Measurements from ENCODE around the gene KRT75. TPM values are rescaled to one million over a fixed set of nuclear protein-coding genes. Genes with fewer than 3 reads are reported as not detected.

Gene KRT75
- total and polyA plus RNA-seq, 8 donors = not detected

DNA sequence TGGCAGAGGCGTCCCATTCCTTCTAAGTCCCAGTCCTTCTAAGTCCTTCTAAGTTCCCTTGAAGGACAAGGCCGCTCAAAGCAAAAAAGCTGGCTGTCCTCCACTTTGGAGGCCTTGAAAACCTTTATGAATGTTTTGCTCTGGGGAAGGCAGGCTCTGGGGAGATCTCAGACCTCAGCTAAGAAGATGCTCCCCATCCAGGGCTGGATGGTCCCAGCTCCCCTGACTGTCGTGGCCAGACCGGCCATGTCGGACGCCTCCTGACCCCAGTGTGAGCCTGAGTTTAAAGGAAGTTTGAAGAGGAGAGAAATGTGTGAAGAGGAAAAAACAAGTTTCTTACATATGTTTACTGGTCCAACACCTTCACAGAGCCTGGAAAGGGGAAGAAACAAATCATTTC is 54.6 kb downstream of the KRT75 start:
- Histone ChIP-seq H3K4me1 (no peaks in the 10 kb centered on the region), H3K36me3 (no peaks in the 10 kb centered on the region), H3K27me3 (peaks cover 0 to 7% (median 0%) of the 10 kb centered on the region in 3 donors), H3K9me3 (no peaks in the 10 kb centered on the region), H3K27ac (no peak overlapping the region), H3K4me3 (no peak overlapping the region)
- TF ChIP-seq EP300 (IDR thresholded peaks at IDR 0.05) = no peak
- TF ChIP-seq POLR2AphosphoS5 (IDR thresholded peaks at IDR 0.05) = no peak
- TF ChIP-seq POLR2A (IDR thresholded peaks at IDR 0.05) = no peak
- TF ChIP-seq, protein P1, sequence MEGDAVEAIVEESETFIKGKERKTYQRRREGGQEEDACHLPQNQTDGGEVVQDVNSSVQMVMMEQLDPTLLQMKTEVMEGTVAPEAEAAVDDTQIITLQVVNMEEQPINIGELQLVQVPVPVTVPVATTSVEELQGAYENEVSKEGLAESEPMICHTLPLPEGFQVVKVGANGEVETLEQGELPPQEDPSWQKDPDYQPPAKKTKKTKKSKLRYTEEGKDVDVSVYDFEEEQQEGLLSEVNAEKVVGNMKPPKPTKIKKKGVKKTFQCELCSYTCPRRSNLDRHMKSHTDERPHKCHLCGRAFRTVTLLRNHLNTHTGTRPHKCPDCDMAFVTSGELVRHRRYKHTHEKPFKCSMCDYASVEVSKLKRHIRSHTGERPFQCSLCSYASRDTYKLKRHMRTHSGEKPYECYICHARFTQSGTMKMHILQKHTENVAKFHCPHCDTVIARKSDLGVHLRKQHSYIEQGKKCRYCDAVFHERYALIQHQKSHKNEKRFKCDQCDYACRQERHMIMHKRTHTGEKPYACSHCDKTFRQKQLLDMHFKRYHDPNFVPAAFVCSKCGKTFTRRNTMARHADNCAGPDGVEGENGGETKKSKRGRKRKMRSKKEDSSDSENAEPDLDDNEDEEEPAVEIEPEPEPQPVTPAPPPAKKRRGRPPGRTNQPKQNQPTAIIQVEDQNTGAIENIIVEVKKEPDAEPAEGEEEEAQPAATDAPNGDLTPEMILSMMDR (IDR thresholded peaks at IDR 0.05) = no peak
- no peak for DNase-seq
- 84 to 96% (median 88%) methylated on average over 5 to 6 of the region's 6 CpGs for whole genome bisulfite sequencing, 5 donors
- intact Hi-C loops (cut with DNase I; ENCODE audit: low total_unique reads) = loop anchor here (10.0 kb wide), 1 partner anchor 595 kb away; no protein-coding TSS in a partner anchor

DNA sequence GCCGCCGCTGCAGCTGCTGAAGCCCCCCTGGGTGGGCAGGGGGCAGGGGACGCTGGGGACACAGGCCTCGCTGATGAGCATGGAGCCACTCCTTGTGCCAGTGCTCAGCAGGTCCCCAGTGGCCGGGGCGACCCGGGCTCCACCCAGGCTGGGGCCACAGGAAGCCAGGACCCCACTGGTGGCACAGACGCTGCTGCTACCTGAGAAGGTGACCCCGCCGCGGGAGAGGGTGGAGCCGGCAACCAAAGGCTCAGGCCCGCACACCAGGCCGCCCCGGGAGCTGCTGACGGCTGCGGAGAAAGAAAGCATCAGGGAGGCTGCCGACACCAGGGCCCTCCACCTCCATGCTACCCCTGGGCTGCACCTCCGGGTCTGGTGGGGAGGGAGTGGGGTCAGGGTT is 56.1 kb downstream of the KRT75 start:
- H3K27me3 ChIP-seq = peaks cover 0 to 7% (median 0%) of the 10 kb centered on the region in 3 donors
- WGBS, 5 donors = 67 to 85% (median 81%) methylated on average over 8 to 19 of the region's 19 CpGs
- no peak for DNase-seq
- H3K4me1 ChIP-seq = no peaks in the 10 kb centered on the region
- TF ChIP-seq EP300 (IDR thresholded peaks at IDR 0.05) (no peak), POLR2AphosphoS5 (IDR thresholded peaks at IDR 0.05) (no peak), POLR2A (IDR thresholded peaks at IDR 0.05) (no peak)
- TF ChIP-seq, protein P1 (IDR thresholded peaks at IDR 0.05) = no peak
- H3K27ac ChIP-seq = no peak overlapping the region
- intact Hi-C loops (cut with DNase I; ENCODE audit: low total_unique reads) = loop anchor here (10.0 kb wide), 1 partner anchor 597 kb away; no protein-coding TSS in a partner anchor
- H3K9me3 ChIP-seq = no peaks in the 10 kb centered on the region
- H3K4me3 ChIP-seq = no peak overlapping the region
- no peaks in the 10 kb centered on the region for H3K36me3 ChIP-seq

DNA sequence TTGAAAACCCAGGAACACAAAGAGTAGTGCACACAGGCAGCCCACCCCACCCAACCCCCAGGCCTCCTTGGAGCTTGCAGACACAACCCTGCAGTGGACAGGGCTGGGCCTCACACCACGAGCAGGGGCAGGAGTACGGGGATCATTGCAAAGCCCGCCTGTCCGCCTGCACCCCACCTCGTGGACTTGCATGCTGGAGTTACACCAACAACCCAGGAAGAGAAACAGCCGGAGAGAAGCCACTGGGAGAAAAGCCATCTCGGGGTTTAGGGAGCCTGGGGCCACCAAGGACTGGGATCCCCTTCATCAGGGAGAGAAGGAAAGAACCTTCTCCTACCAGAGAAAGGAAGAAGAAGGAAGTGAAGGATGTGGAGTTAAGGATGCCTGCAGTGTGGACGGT is 56.9 kb downstream of the KRT75 start:
- Histone ChIP-seq H3K4me1 (peaks cover 0 to 2% (median 0%) of the 10 kb centered on the region in 4 donors), H3K27ac (no peak overlapping the region), H3K36me3 (no peaks in the 10 kb centered on the region), H3K9me3 (no peaks in the 10 kb centered on the region), H3K4me3 (no peak overlapping the region), H3K27me3 (peaks cover 0 to 7% (median 0%) of the 10 kb centered on the region in 3 donors)
- TF ChIP-seq POLR2A (IDR thresholded peaks at IDR 0.05) = no peak
- TF ChIP-seq EP300 (IDR thresholded peaks at IDR 0.05) = no peak
- TF ChIP-seq POLR2AphosphoS5 (IDR thresholded peaks at IDR 0.05) = no peak
- TF ChIP-seq, protein P1 (IDR thresholded peaks at IDR 0.05) = no peak
- WGBS, 5 donors = 86 to 93% (median 89%) methylated on average over 8 of the region's 8 CpGs
- intact Hi-C loops (cut with DNase I; ENCODE audit: low total_unique reads) = loop anchor here (10.0 kb wide), 1 partner anchor 598 kb away; no protein-coding TSS in a partner anchor
- no peak for DNase-seq

Other genes starting within 250 kb of the KRT75 start
- gene KRT80, start 242.4 kb downstream of the KRT75 start, total RNA-seq = under 1 TPM in 3 of 5 donors, not detected in 2; 0.29 to 0.45 (median 0.37) TPM
- gene KRT80, start 242.4 kb downstream of the KRT75 start, polyA plus RNA-seq = 1 to 10 TPM in 2 of 3 donors, not detected in 1; 3.1 to 3.7 TPM
- gene KRT7, start 201.1 kb downstream of the KRT75 start, total RNA-seq = 100 to 1,000 TPM in 1 of 5 donors, 10 to 100 TPM in 2, not detected in 2; 47.0 to 186 (median 95.8) TPM
- gene KRT7, start 201.1 kb downstream of the KRT75 start, polyA plus RNA-seq = 100 to 1,000 TPM in 2 of 3 donors, 1 to 10 TPM in 1; 6.4 to 214 (median 138) TPM
- not detected for gene KRT86, start 159.7 kb downstream of the KRT75 start, total RNA-seq
- not detected for gene KRT86, start 159.7 kb downstream of the KRT75 start, polyA plus RNA-seq
- gene KRT81, start 142.8 kb downstream of the KRT75 start, total RNA-seq = not detected
- gene KRT81, start 142.8 kb downstream of the KRT75 start, polyA plus RNA-seq = under 1 TPM in 1 of 3 donors, not detected in 2; 0.15 TPM
- not detected for gene KRT83, start 113.0 kb downstream of the KRT75 start, total RNA-seq
- gene KRT83, start 113.0 kb downstream of the KRT75 start, polyA plus RNA-seq = not detected
- gene KRT85, start 66.9 kb downstream of the KRT75 start, total RNA-seq = not detected
- not detected for gene KRT85, start 66.9 kb downstream of the KRT75 start, polyA plus RNA-seq
- not detected for gene KRT84, start 48.7 kb downstream of the KRT75 start, total RNA-seq
- not detected for gene KRT84, start 48.7 kb downstream of the KRT75 start, polyA plus RNA-seq
- not detected for gene KRT82, start 28.0 kb downstream of the KRT75 start, total RNA-seq
- gene KRT82, start 28.0 kb downstream of the KRT75 start, polyA plus RNA-seq = not detected
- under 1 TPM in 1 of 5 donors, not detected in 4; 0.55 TPM for gene KRT6B, start 17.8 kb upstream of the KRT75 start, total RNA-seq
- 1 to 10 TPM in 1 of 3 donors, under 1 TPM in 1, not detected in 1; 0.46 to 9.2 TPM for gene KRT6B, start 17.8 kb upstream of the KRT75 start, polyA plus RNA-seq
- gene KRT6C, start 39.4 kb upstream of the KRT75 start, total RNA-seq = under 1 TPM in 1 of 5 donors, not detected in 4; 0.43 TPM
- gene KRT6C, start 39.4 kb upstream of the KRT75 start, polyA plus RNA-seq = 10 to 100 TPM in 1 of 3 donors, under 1 TPM in 1, not detected in 1; 0.31 to 12.4 TPM
- gene KRT6A, start 58.9 kb upstream of the KRT75 start, total RNA-seq = 10 to 100 TPM in 3 of 5 donors, under 1 TPM in 1, not detected in 1; 0.89 to 83.3 (median 34.3) TPM
- gene KRT6A, start 58.9 kb upstream of the KRT75 start, polyA plus RNA-seq = 100 to 1,000 TPM in 1 of 3 donors, 1 to 10 TPM in 2; 1.5 to 260 (median 9.8) TPM
- 1 to 10 TPM in 1 of 5 donors, under 1 TPM in 1, not detected in 3; 0.89 to 9.0 TPM for gene KRT5, start 86.0 kb upstream of the KRT75 start, total RNA-seq
- gene KRT5, start 86.0 kb upstream of the KRT75 start, polyA plus RNA-seq = 1,000 to 10,000 TPM in 1 of 3 donors, 10 to 100 TPM in 1, not detected in 1; 10.2 to 2,165 TPM
- not detected for gene KRT71, start 118.8 kb upstream of the KRT75 start, total RNA-seq
- gene KRT71, start 118.8 kb upstream of the KRT75 start, polyA plus RNA-seq = not detected
- not detected for gene KRT74, start 139.5 kb upstream of the KRT75 start, total RNA-seq
- gene KRT74, start 139.5 kb upstream of the KRT75 start, polyA plus RNA-seq = under 1 TPM in 1 of 3 donors, not detected in 2; 0.08 TPM
- not detected for gene KRT72, start 167.1 kb upstream of the KRT75 start, total RNA-seq
- not detected for gene KRT72, start 167.1 kb upstream of the KRT75 start, polyA plus RNA-seq
- not detected for gene KRT73, start 184.2 kb upstream of the KRT75 start, total RNA-seq
- gene KRT73, start 184.2 kb upstream of the KRT75 start, polyA plus RNA-seq = not detected
- not detected for gene KRT2, start 217.8 kb upstream of the KRT75 start, total RNA-seq
- not detected for gene KRT2, start 217.8 kb upstream of the KRT75 start, polyA plus RNA-seq
- 10 to 100 TPM in 1 of 5 donors, 1 to 10 TPM in 1, under 1 TPM in 1, not detected in 2; 0.37 to 27.8 (median 7.6) TPM for gene KRT1, start 246.0 kb upstream of the KRT75 start, total RNA-seq
- gene KRT1, start 246.0 kb upstream of the KRT75 start, polyA plus RNA-seq = not detected

Data from stomach (tissue), 9 donors.